CD4-positive, alpha-beta T cell treated with Interleukin-4 for 1 hour (primary cell): Measurements from ENCODE around the gene NTPCR.

Experiments
- DNase-seq, 2 donors: peaks; one replicate each; pipeline ENCODE4 v3.0.0-alpha.2; 2020 to 2022

NTPCR gene

GRCh38 chr1:233019083-233019482 lies 68.7 kb downstream of the NTPCR start:
- DNase-seq, result no peak

GRCh38 chr1:233019778-233020325 lies 69.4 kb downstream of the NTPCR start:
- DNase-seq, result no peak

GRCh38 chr1:233020426-233020825 lies 70.0 kb downstream of the NTPCR start:
- DNase-seq, result no peak

- DNase-seq, result no peak
Observed at GRCh38 chr1:233022246-233022645, 71.8 kb downstream of the NTPCR start.

GRCh38 chr1:233024199-233024598 lies 73.8 kb downstream of the NTPCR start:
- DNase-seq, result no peak

- no peak for DNase-seq
Observed at GRCh38 chr1:233025157-233025556, 74.7 kb downstream of the NTPCR start.

GRCh38 chr1:233025567-233025966 lies 75.2 kb downstream of the NTPCR start:
- no peak for DNase-seq

- DNase-seq, result no peak
Observed at GRCh38 chr1:233027046-233027445, 76.6 kb downstream of the NTPCR start.

GRCh38 chr1:233031521-233031920 lies 81.1 kb downstream of the NTPCR start:
- no peak for DNase-seq

- DNase-seq, result no peak
Observed at GRCh38 chr1:233032916-233033315, 82.5 kb downstream of the NTPCR start.

GRCh38 chr1:233033361-233033760 lies 83.0 kb downstream of the NTPCR start:
- no peak for DNase-seq
